Chondrocyte (in vitro differentiated cells): ENCODE data around the gene SLC10A2. TPM values are rescaled to one million over a fixed set of nuclear protein-coding genes. Genes with fewer than 3 reads are reported as not detected.
"Not testable (repeated sequence)": the region's sequence is repeated elsewhere in the genome, so short reads cannot be mapped to it uniquely, and the experiment has no call there.

Source experiments
- DNase-seq: peaks from one replicate; pipeline ENCODE4 v3.0.0; 2021; ENCODE audit warnings: mixed read lengths, low spot score
- H3K27ac Mint-ChIP-seq: one replicate; pipeline ENCODE4 v1.8.0; 2021; ENCODE audit warnings: mild to moderate bottlenecking, moderate library complexity, mixed read lengths; ENCODE audit not compliant: unreplicated experiment
- H3K27me3 Mint-ChIP-seq: 2 replicates; pipeline ENCODE4 v1.8.0; 2021; ENCODE audit warnings: low read depth, mixed read lengths
- H3K36me3 Mint-ChIP-seq: 2 replicates; pipeline ENCODE4 v1.8.0; 2021; ENCODE audit warnings: low read depth, mixed read lengths
- H3K4me1 Mint-ChIP-seq: 2 replicates; pipeline ENCODE4 v1.8.0; 2021; ENCODE audit warnings: low read depth, mild to moderate bottlenecking, mixed read lengths
- H3K4me3 Mint-ChIP-seq: one replicate; pipeline ENCODE4 v1.8.0; 2021; ENCODE audit warnings: mild to moderate bottlenecking, moderate library complexity, mixed read lengths; ENCODE audit not compliant: unreplicated experiment
- H3K9me3 Mint-ChIP-seq: 2 replicates; pipeline ENCODE4 v1.8.0; 2021; ENCODE audit warnings: low read depth, mixed read lengths
- CTCF ChIP-seq: fragments of 200-600 bp; sonication (generic); IDR thresholded peaks from 2 replicates; pipeline ENCODE4 v1.5.0; 2021; ENCODE audit warnings: antibody characterized with exemption, mild to moderate bottlenecking, moderate library complexity
- total RNA-seq: library from RNA; stranded (reverse); gene quantifications from 3 replicates; pipeline ENCODE4 v1.2.1, GENCODE V29; 2021

The SLC10A2 gene
- total RNA-seq, 1 donor from 2014 or later: not detected

DNA sequence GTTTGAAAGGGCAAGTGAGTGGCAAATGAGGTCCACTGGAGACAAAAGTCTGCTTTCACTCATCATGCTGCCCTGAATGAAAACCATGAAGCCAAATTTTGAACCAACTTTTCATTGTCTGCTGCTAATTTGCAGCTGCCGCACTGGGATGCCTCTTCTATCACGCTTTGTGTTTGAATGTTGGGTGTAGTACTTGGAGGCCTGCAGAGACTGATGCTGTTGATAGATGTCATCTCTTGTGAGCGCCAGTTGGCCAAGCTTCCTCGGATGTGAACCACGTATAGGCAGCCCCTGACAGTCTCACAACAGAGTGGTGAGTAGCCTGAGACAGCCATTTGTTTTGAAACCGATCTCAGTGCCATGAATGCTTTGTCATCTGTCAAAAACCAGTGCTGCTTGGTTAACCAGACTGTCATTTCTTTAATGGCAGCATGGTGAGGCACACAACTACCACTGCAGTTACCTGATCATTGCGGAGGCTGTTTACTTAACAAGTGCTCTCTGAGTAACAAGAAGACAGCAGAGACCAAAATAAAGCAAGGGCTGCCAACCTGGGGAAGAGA lies 31.2 kb upstream of the SLC10A2 start:
- Mint-ChIP-seq H3K4me3 (no peak overlapping the region), H3K36me3 (no peaks in the 10 kb centered on the region), H3K27ac (no peak overlapping the region), H3K27me3 (no peaks in the 10 kb centered on the region), H3K9me3 (peaks cover 10% of the 10 kb centered on the region), H3K4me1 (no peaks in the 10 kb centered on the region)
- DNase-seq: no peak
- no peak for TF ChIP-seq CTCF

DNA sequence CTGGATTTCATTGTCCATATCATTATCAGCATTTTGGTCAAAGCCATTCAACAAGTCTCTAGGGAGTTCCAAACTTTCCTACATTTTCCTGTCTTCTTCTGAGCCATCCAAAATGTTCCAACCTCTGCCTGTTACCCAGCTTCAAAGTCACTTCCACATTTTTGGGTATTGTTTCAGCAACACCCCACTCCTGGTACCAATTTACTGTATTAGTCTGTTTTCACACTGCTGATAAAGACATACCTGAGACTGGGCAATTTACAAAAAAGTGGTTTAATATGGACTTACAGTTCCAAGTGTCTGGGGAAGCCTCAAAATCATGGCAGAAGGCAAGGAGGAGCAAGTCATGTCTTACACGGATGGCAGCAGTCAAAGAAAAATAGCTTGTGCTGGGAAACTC lies 27.4 kb upstream of the SLC10A2 start:
- not testable (repeated sequence) for H3K4me1 Mint-ChIP-seq, H3K27me3 Mint-ChIP-seq, H3K4me3 Mint-ChIP-seq, H3K27ac Mint-ChIP-seq, DNase-seq, H3K36me3 Mint-ChIP-seq
- peaks cover 16% of the 10 kb centered on the region for H3K9me3 Mint-ChIP-seq

- TF ChIP-seq CTCF: no peak
- no peaks in the 10 kb centered on the region for H3K4me1 Mint-ChIP-seq
- H3K4me3 Mint-ChIP-seq: no peak overlapping the region
- H3K36me3 Mint-ChIP-seq: no peaks in the 10 kb centered on the region
- DNase-seq: no peak
- no peak overlapping the region for H3K27ac Mint-ChIP-seq
- H3K9me3 Mint-ChIP-seq: peaks cover 6% of the 10 kb centered on the region
- no peaks in the 10 kb centered on the region for H3K27me3 Mint-ChIP-seq
Measured at GRCh38 chr13:103087275-103087674, 21.1 kb upstream of the SLC10A2 start.

GRCh38 chr13:103081435-103081834 lies 15.2 kb upstream of the SLC10A2 start:
- Mint-ChIP-seq H3K9me3 (peaks cover 4% of the 10 kb centered on the region), H3K36me3 (no peaks in the 10 kb centered on the region), H3K4me3 (no peak overlapping the region), H3K27ac (no peak overlapping the region), H3K4me1 (no peaks in the 10 kb centered on the region), H3K27me3 (peaks cover 4% of the 10 kb centered on the region)
- TF ChIP-seq CTCF: no peak
- no peak for DNase-seq

DNA sequence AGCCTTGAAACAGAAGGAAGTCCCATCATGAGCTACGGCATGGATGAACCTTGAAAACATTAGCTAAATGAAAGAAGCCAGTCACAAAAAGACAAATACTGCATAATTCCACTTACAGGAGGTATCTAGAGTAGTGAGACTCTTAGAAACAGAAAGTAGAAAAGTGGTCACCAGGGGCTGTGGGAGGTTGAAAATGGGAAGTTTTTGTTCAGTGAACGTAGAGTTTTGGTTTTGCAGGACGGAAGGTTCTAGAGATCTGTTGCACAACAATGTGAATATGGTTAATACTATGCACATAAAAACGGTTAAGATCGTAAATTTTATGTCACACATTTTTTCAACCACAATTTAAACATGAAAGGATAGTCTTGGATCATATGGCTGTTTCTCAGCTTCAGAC lies 11.9 kb upstream of the SLC10A2 start:
- TF ChIP-seq CTCF: no peak
- Mint-ChIP-seq H3K4me3 (no peak overlapping the region), H3K4me1 (no peaks in the 10 kb centered on the region), H3K27ac (no peak overlapping the region), H3K27me3 (peaks cover 4% of the 10 kb centered on the region), H3K9me3 (peaks cover 4% of the 10 kb centered on the region), H3K36me3 (no peaks in the 10 kb centered on the region)
- DNase-seq: no peak

- Mint-ChIP-seq H3K36me3 (no peaks in the 10 kb centered on the region), H3K4me1 (no peaks in the 10 kb centered on the region), H3K27ac (no peak overlapping the region), H3K27me3 (no peaks in the 10 kb centered on the region), H3K4me3 (no peak overlapping the region), H3K9me3 (peaks cover 5% of the 10 kb centered on the region)
- TF ChIP-seq CTCF: no peak
- DNase-seq: no peak
Measured at GRCh38 chr13:103068836-103069235, 2.6 kb upstream of the SLC10A2 start.
